GM19023 (cell line): Measurements from ENCODE around the gene HYCC2.
"Not testable (repeated sequence)": the region's sequence is repeated elsewhere in the genome, so short reads cannot be mapped to it uniquely, and the experiment has no call there.

Experiments used
- ATAC-seq: cut with Tn5 transposase; IDR thresholded peaks from one replicate; pipeline ENCODE4 v1.9.1; 2021; ENCODE audit warnings: mild to moderate bottlenecking, moderate library complexity; ENCODE audit not compliant: unreplicated experiment

The HYCC2 gene

GRCh38 chr2:201073071-201073470 is 1.6 kb upstream of the HYCC2 start:
- ATAC-seq: no peak

GRCh38 chr2:201072201-201072530 is 695 bp upstream of the HYCC2 start:
- no peak for ATAC-seq

- ATAC-seq: peak; percentile 28
Measured at GRCh38 chr2:201070948-201071478, 458 bp downstream of the HYCC2 start.

GRCh38 chr2:201064797-201065329 is 6.6 kb downstream of the HYCC2 start:
- ATAC-seq: no peak

- ATAC-seq: not testable (repeated sequence)
Measured at GRCh38 chr2:201063516-201063915, 8.0 kb downstream of the HYCC2 start.

GRCh38 chr2:201059961-201060755 is 11.3 kb downstream of the HYCC2 start:
- no peak for ATAC-seq

- no peak for ATAC-seq
Measured at GRCh38 chr2:201058914-201059313, 12.6 kb downstream of the HYCC2 start.

- no peak for ATAC-seq
Measured at GRCh38 chr2:201057715-201058248, 13.7 kb downstream of the HYCC2 start.

- no peak for ATAC-seq
Measured at GRCh38 chr2:201057087-201057521, 14.4 kb downstream of the HYCC2 start.

GRCh38 chr2:201049455-201049854 is 22.0 kb downstream of the HYCC2 start:
- no peak for ATAC-seq

- no peak for ATAC-seq
Measured at GRCh38 chr2:201046881-201047280, 24.6 kb downstream of the HYCC2 start.

GRCh38 chr2:201043050-201043449 is 28.4 kb downstream of the HYCC2 start:
- not testable (repeated sequence) for ATAC-seq

GRCh38 chr2:201042451-201042850 is 29.0 kb downstream of the HYCC2 start:
- ATAC-seq: not testable (repeated sequence)

- no peak for ATAC-seq
Measured at GRCh38 chr2:201040867-201041628, 30.4 kb downstream of the HYCC2 start.

GRCh38 chr2:201038855-201039254 is 32.6 kb downstream of the HYCC2 start:
- no peak for ATAC-seq

- not testable (repeated sequence) for ATAC-seq
Measured at GRCh38 chr2:201038361-201038760, 33.1 kb downstream of the HYCC2 start.

GRCh38 chr2:201034355-201034754 is 37.1 kb downstream of the HYCC2 start:
- not testable (repeated sequence) for ATAC-seq

GRCh38 chr2:201024518-201024917 is 47.0 kb downstream of the HYCC2 start:
- ATAC-seq: no peak

- ATAC-seq: no peak
Measured at GRCh38 chr2:201021914-201022313, 49.6 kb downstream of the HYCC2 start.
